ENCODE data around the gene CSF3R.

CSF3R gene

DNA sequence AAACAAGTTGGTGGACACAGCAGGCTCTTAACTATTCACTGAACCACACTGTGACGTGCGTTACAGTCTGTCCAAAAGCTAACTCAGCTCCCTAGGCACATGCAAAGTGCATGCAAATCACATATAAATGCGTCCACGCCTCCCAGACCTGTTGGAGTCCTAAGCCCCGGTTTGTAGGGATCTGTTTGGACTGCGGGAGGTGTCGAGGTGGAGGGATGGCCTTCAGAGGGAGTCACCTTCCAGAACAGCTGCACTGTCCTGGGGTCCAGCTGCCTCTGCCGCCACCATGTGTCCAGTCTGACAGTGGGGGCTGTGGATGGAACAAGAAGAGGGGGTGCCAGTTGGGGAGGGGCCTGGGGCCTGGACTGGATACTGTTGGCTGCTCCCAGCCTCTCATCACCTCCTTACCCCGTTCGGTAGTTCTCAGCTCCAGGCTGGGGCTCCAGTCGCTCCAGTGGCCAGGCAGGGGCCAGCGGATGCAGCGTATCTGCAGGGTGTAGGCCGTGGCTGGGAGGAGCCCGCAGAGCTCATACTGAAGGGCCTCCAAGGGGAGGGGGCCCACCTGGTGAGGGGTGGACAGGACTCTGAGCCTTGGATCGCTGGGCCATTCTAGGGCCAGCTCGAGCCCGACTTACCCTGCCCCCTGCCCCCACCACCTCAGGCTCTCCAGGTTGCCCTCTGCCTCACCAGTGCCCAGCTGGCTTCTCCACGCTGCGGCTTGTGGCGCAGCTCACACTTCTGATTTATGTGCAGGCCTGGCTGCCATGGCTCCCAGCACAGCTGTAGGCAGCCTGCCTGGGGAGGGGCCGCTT, 10.7 kb downstream of the CSF3R start:
- TF ChIP-seq, protein P1, sequence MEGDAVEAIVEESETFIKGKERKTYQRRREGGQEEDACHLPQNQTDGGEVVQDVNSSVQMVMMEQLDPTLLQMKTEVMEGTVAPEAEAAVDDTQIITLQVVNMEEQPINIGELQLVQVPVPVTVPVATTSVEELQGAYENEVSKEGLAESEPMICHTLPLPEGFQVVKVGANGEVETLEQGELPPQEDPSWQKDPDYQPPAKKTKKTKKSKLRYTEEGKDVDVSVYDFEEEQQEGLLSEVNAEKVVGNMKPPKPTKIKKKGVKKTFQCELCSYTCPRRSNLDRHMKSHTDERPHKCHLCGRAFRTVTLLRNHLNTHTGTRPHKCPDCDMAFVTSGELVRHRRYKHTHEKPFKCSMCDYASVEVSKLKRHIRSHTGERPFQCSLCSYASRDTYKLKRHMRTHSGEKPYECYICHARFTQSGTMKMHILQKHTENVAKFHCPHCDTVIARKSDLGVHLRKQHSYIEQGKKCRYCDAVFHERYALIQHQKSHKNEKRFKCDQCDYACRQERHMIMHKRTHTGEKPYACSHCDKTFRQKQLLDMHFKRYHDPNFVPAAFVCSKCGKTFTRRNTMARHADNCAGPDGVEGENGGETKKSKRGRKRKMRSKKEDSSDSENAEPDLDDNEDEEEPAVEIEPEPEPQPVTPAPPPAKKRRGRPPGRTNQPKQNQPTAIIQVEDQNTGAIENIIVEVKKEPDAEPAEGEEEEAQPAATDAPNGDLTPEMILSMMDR (IDR thresholded peaks at IDR 0.05; ENCODE audit: insufficient read depth, missing control alignments): no peak
- DNase-seq (ENCODE audit: insufficient read length, low spot score): no peak
- no peak for FAIRE-seq

DNA sequence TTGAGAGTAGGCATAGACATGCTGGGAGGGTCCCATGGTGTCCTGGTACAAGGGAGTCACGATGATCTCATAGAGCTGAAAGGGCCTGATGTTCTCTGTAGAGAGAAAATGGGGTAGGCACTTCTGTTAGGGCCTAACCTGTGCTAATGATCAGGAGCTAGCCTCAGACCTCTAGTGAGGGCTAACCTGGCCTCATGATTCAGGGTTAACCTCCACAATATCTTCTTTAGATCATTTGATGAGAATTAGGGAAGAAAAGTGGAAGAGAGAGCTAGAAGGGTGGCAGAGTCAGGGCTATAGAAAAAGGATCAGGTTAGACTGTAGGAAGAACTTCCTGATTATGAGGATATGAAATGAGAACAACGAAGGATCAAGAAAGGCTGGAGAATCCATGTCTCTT, 13.6 kb downstream of the CSF3R start:
- DNase-seq (ENCODE audit: insufficient read length, low spot score): no peak

DNA sequence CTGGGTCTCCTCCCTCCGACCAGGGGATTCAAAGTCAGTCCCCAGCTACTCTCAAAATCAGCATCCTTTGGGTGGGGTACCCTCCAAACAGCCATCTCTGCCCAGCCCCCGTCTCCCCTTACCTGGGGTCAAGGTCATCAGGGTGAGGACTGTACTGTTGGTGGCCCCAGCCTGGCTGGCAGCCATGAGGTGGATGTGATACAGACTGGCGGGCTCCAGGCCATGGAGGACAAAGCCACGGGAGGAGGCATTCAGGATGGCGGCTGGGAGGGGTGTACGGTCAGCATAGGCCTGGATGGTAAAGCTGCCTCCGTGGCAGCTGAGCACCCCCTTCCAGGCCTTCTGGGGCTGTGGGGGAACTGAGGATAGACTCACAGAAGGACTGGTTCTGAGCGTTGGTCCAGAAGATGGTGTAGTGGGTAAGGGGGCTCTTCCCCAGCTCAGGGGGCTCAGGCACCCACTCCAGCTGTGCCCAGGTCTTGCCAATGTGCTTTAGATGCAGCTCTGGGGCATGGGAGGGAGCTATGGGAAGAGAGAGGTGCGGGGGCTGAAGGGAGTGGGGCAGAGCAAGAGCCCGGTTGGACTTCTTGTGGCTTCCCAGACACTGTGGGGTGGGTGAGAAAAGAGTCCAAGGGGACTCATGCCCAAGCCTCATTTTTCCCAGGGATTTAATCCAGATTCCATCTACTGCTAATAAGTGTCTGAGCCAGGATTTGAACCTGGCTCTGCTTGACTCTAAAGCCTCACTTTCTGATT, 14.8 kb downstream of the CSF3R start:
- FAIRE-seq: no peak
- TF ChIP-seq, protein P1 (IDR thresholded peaks at IDR 0.05; ENCODE audit: insufficient read depth, missing control alignments): no peak
- DNase-seq (ENCODE audit: insufficient read length, low spot score): no peak

More for the DNA sequence above, 13.6 kb downstream of the CSF3R start:
- FAIRE-seq: no peak
- TF ChIP-seq, protein P1 (IDR thresholded peaks at IDR 0.05; ENCODE audit: insufficient read depth, missing control alignments): no peak

DNA sequence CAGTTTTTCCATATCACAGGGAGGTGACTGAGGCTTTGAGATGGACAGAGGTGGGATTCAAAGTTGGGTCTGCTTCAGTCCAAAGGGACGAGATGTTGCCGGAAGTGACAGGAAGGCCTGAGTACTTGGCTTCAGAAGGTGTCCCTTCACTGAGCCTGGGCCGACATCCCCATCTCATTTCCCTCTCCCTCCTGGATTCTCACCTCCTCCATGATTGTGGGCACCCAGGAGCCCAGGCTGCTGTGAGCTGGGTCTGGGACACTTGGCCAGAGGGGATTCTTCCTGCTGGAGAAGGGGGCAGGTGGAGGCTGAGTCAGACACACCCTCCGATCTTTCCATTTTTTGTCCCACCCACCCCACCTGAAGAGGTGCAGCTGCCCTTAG, 15.7 kb downstream of the CSF3R start:
- TF ChIP-seq, protein P1 (IDR thresholded peaks at IDR 0.05; ENCODE audit: insufficient read depth, missing control alignments): no peak
- DNase-seq (ENCODE audit: insufficient read length, low spot score) (no peak), FAIRE-seq (no peak)

DNA sequence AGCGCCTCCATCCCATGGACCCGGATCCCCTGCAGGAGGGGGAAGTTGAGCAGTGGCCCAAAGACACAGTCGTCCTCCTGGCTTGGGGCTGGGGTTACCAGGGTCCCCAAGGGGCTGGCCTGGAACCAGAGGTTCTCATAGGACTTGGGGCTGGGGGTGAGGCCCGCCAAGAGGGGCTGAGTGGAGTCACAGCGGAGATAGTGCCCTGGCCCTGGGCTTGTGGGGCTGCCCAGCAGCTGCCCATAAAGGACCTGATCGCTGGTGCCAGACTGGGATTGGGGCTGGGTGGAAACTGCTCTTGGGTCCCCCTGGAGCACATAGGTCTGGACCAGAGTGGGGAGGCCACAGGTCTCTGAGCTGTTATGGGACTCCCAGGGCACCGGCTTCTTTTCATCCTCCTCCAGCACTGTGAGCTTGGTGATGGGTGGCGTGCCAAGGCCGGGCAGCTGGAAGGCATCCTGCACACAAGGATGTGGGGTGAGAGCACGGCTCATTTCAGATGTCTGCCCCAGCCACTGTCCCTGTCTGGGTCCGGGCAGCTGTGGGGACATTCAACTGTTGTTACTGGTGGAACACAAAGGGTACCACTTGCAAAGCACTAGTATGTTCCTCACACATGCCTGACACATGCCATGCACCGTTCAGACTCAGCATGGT, 16.2 kb downstream of the CSF3R start:
- no peak for FAIRE-seq

DNA sequence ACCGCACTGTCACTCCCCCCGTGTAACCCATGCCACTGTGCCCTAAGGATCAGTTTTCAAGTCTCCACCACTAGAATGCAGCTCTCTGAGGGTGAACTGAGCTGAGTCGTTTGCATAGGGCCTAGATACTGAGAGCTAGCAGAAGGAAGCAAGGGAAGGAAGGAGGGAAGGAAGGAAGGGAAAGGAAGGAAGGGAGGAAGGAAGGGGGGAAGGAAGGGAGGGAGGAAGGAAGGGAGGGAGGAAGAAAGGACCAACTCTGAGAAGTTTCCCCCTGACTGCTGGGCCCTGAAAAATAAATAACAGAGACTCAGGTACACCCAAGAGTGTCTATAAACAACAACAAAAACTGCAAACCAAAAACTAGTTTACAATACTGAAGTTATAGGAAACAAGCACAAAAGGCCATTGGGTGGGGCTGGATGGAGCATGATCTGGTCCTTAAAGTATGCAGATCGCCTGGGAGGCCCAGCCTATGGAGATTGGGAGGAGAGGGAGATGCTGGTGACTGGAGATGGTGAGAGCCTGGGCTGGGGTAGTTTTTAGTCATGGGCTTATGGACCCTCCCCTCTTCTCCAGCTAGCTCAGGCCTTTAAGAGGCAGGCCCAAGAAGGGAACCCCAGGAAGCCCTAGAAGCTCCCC, 16.9 kb downstream of the CSF3R start:
- no peak for FAIRE-seq
- TF ChIP-seq, protein P1 (IDR thresholded peaks at IDR 0.05; ENCODE audit: insufficient read depth, missing control alignments): no peak
- no peak for DNase-seq (ENCODE audit: insufficient read length, low spot score)

More for the DNA sequence above, 16.2 kb downstream of the CSF3R start:
- TF ChIP-seq, protein P1 (IDR thresholded peaks at IDR 0.05; ENCODE audit: insufficient read depth, missing control alignments): no peak
- DNase-seq (ENCODE audit: insufficient read length, low spot score): no peak

Measured in D721Med (cell line).